ENCODE measurements around the gene MYO5B.
"Not testable (repeated sequence)": the region's sequence is repeated elsewhere in the genome, so short reads cannot be mapped to it uniquely, and the experiment has no call there.

The MYO5B gene

GRCh38 chr18:49893036-49893435 lies 301.9 kb downstream of the MYO5B start:
- no peak overlapping the region for H3K4me3 ChIP-seq (ENCODE audit: low read depth, low read length)
- no peak overlapping the region for H3K27ac ChIP-seq
- TF ChIP-seq CTCF (IDR thresholded peaks at IDR 0.05; ENCODE audit: low read depth, low read length) = no peak
- no peak for DNase-seq
- H3K27me3 ChIP-seq (ENCODE audit: insufficient read depth, low read depth, severe bottlenecking) = no peaks in the 10 kb centered on the region
- H3K36me3 ChIP-seq = no peaks in the 10 kb centered on the region
- no peaks in the 10 kb centered on the region for H3K9me3 ChIP-seq (ENCODE audit: severe bottlenecking)

GRCh38 chr18:49892148-49892924 lies 302.6 kb downstream of the MYO5B start:
- no peak for DNase-seq
- no peak for TF ChIP-seq CTCF (IDR thresholded peaks at IDR 0.05; ENCODE audit: low read depth, low read length)
- H3K27ac ChIP-seq = no peak overlapping the region

GRCh38 chr18:49890041-49890440 lies 304.9 kb downstream of the MYO5B start:
- DNase-seq = no peak
- H3K36me3 ChIP-seq = no peaks in the 10 kb centered on the region
- H3K4me3 ChIP-seq (ENCODE audit: low read depth, low read length) = no peak overlapping the region
- H3K27me3 ChIP-seq (ENCODE audit: insufficient read depth, low read depth, severe bottlenecking) = no peaks in the 10 kb centered on the region
- TF ChIP-seq CTCF (IDR thresholded peaks at IDR 0.05; ENCODE audit: low read depth, low read length) = no peak
- H3K9me3 ChIP-seq (ENCODE audit: severe bottlenecking) = no peaks in the 10 kb centered on the region
- H3K27ac ChIP-seq = no peak overlapping the region

More at GRCh38 chr18:49892148-49892924, 302.6 kb downstream of the MYO5B start:
- no peaks in the 10 kb centered on the region for H3K36me3 ChIP-seq
- H3K27me3 ChIP-seq (ENCODE audit: insufficient read depth, low read depth, severe bottlenecking) = no peaks in the 10 kb centered on the region
- H3K9me3 ChIP-seq (ENCODE audit: severe bottlenecking) = no peaks in the 10 kb centered on the region
- H3K4me3 ChIP-seq (ENCODE audit: low read depth, low read length) = no peak overlapping the region

- DNase-seq; H3K27me3 ChIP-seq (ENCODE audit: insufficient read depth, low read depth, severe bottlenecking); H3K27ac ChIP-seq; H3K4me3 ChIP-seq (ENCODE audit: low read depth, low read length); H3K9me3 ChIP-seq (ENCODE audit: severe bottlenecking); H3K36me3 ChIP-seq: not testable (repeated sequence)
Measured at GRCh38 chr18:49889552-49889951, 305.4 kb downstream of the MYO5B start.

- TF ChIP-seq CTCF (IDR thresholded peaks at IDR 0.05; ENCODE audit: low read depth, low read length) = peak; percentile 76
- Histone ChIP-seq H3K27me3 (ENCODE audit: insufficient read depth, low read depth, severe bottlenecking) (no peaks in the 10 kb centered on the region), H3K36me3 (no peaks in the 10 kb centered on the region), H3K9me3 (ENCODE audit: severe bottlenecking) (no peaks in the 10 kb centered on the region), H3K4me3 (ENCODE audit: low read depth, low read length) (no peak overlapping the region), H3K27ac (no peak overlapping the region)
- peak; percentile 71 for DNase-seq
Measured at GRCh38 chr18:49886891-49887764, 307.8 kb downstream of the MYO5B start.

GRCh38 chr18:49884959-49885358 lies 310.0 kb downstream of the MYO5B start:
- H3K4me3 ChIP-seq (ENCODE audit: low read depth, low read length) = no peak overlapping the region
- no peak overlapping the region for H3K27ac ChIP-seq
- no peak for DNase-seq
- no peaks in the 10 kb centered on the region for H3K27me3 ChIP-seq (ENCODE audit: insufficient read depth, low read depth, severe bottlenecking)
- H3K9me3 ChIP-seq (ENCODE audit: severe bottlenecking) = no peaks in the 10 kb centered on the region
- TF ChIP-seq CTCF (IDR thresholded peaks at IDR 0.05; ENCODE audit: low read depth, low read length) = no peak
- H3K36me3 ChIP-seq = no peaks in the 10 kb centered on the region
